ENCODE measurements around the gene IGF1. TPM values are rescaled to one million over a fixed set of nuclear protein-coding genes. Genes with fewer than 3 reads are reported as not detected.

IGF1 gene
- total and polyA plus RNA-seq, 8 donors: 0.89 to 14.5 (median 10.2) TPM

- Histone ChIP-seq H3K9me3 (no peaks in the 10 kb centered on the region), H3K4me1 (no peaks in the 10 kb centered on the region), H3K4me3 (no peak overlapping the region), H3K27ac (no peak overlapping the region), H3K36me3 (no peaks in the 10 kb centered on the region), H3K27me3 (no peaks in the 10 kb centered on the region)
- intact Hi-C loops (cut with DNase I; ENCODE audit: low total_unique reads): no loop called here
- no peak for DNase-seq
- WGBS, 5 donors: 78 to 90% (median 88%) methylated on average over 5 of the region's 5 CpGs
- TF ChIP-seq CTCF (IDR thresholded peaks at IDR 0.05) (no peak), EP300 (IDR thresholded peaks at IDR 0.05) (no peak), POLR2A (IDR thresholded peaks at IDR 0.05) (no peak), POLR2AphosphoS5 (IDR thresholded peaks at IDR 0.05) (no peak)
Measured at GRCh38 chr12:102376181-102376747, 104.1 kb downstream of the IGF1 start.

DNA sequence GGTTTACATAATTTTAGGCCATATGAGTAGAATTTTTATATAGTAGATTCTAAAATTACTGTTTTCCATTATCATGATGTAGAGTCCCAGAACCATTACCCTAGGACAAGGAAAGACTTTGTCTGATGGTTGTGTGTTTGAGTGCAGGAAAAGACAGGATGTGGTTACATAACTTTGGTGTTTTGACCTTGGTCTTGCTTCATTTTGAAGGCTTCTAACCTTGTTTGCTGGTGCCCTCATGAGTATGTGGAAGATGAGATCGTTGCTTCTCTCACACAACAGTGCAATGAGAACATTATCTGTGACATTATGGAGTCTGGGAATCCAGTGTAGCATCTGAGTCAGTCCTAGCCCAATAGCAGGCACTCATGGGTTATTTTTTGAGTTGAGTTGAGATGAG, 106.2 kb downstream of the IGF1 start:
- intact Hi-C loops (cut with DNase I; ENCODE audit: low total_unique reads): no loop called here
- no peak for DNase-seq
- Histone ChIP-seq H3K4me3 (no peak overlapping the region), H3K36me3 (no peaks in the 10 kb centered on the region), H3K9me3 (peaks cover 0 to 4% (median 0%) of the 10 kb centered on the region in 4 donors), H3K27me3 (no peaks in the 10 kb centered on the region), H3K27ac (no peak overlapping the region), H3K4me1 (no peaks in the 10 kb centered on the region)
- WGBS, 5 donors: 69 to 95% (median 76%) methylated on average over 1 of the region's 1 CpG
- TF ChIP-seq POLR2AphosphoS5 (IDR thresholded peaks at IDR 0.05) (no peak), EP300 (IDR thresholded peaks at IDR 0.05) (no peak), CTCF (IDR thresholded peaks at IDR 0.05) (no peak), POLR2A (IDR thresholded peaks at IDR 0.05) (no peak)

DNA sequence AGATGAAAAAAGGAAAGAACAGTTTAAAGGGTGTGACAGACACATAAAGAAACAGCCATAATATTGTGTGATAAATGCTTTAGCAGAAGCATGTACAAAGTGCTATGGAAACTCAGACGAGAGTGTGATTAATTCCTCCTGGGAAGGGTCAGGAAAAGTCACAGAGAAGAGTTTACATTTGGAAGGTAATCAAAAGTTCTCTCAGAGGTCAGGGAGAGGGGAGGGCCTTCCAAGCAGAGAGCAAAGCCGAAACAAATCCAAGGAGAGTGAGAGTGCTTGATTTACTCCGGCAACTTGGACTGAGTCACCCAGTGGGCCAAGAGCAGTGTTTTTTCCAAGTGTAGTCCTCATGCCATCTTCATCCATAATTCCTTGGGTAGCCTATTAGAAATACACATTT, 108.3 kb downstream of the IGF1 start:
- peaks cover 0 to 4% (median 0%) of the 10 kb centered on the region in 4 donors for H3K9me3 ChIP-seq
- H3K4me3 ChIP-seq: no peak overlapping the region
- no peak for TF ChIP-seq EP300 (IDR thresholded peaks at IDR 0.05)
- TF ChIP-seq POLR2A (IDR thresholded peaks at IDR 0.05): no peak
- TF ChIP-seq POLR2AphosphoS5 (IDR thresholded peaks at IDR 0.05): no peak
- no peak for TF ChIP-seq CTCF (IDR thresholded peaks at IDR 0.05)
- WGBS, 5 donors: 29 to 47% (median 35%) methylated on average over 3 of the region's 3 CpGs
- no peaks in the 10 kb centered on the region for H3K36me3 ChIP-seq
- no peaks in the 10 kb centered on the region for H3K4me1 ChIP-seq
- H3K27ac ChIP-seq: no peak overlapping the region
- H3K27me3 ChIP-seq: no peaks in the 10 kb centered on the region
- DNase-seq: peak in 1 of 2 donors; percentile 24
- intact Hi-C loops (cut with DNase I; ENCODE audit: low total_unique reads): no loop called here

- Histone ChIP-seq H3K36me3 (no peaks in the 10 kb centered on the region), H3K27me3 (no peaks in the 10 kb centered on the region), H3K4me1 (no peaks in the 10 kb centered on the region), H3K9me3 (peaks cover 0 to 4% (median 0%) of the 10 kb centered on the region in 4 donors), H3K27ac (no peak overlapping the region), H3K4me3 (no peak overlapping the region)
- DNase-seq: no peak
- WGBS, 5 donors: 64 to 81% (median 73%) methylated on average over 2 of the region's 2 CpGs
- no peak for TF ChIP-seq CTCF (IDR thresholded peaks at IDR 0.05)
- no peak for TF ChIP-seq POLR2A (IDR thresholded peaks at IDR 0.05)
- no peak for TF ChIP-seq POLR2AphosphoS5 (IDR thresholded peaks at IDR 0.05)
- intact Hi-C loops (cut with DNase I; ENCODE audit: low total_unique reads): no loop called here
Measured at GRCh38 chr12:102371165-102371564, 109.2 kb downstream of the IGF1 start.
